ENCODE results near the gene KMT2B.

KMT2B gene, protein sequence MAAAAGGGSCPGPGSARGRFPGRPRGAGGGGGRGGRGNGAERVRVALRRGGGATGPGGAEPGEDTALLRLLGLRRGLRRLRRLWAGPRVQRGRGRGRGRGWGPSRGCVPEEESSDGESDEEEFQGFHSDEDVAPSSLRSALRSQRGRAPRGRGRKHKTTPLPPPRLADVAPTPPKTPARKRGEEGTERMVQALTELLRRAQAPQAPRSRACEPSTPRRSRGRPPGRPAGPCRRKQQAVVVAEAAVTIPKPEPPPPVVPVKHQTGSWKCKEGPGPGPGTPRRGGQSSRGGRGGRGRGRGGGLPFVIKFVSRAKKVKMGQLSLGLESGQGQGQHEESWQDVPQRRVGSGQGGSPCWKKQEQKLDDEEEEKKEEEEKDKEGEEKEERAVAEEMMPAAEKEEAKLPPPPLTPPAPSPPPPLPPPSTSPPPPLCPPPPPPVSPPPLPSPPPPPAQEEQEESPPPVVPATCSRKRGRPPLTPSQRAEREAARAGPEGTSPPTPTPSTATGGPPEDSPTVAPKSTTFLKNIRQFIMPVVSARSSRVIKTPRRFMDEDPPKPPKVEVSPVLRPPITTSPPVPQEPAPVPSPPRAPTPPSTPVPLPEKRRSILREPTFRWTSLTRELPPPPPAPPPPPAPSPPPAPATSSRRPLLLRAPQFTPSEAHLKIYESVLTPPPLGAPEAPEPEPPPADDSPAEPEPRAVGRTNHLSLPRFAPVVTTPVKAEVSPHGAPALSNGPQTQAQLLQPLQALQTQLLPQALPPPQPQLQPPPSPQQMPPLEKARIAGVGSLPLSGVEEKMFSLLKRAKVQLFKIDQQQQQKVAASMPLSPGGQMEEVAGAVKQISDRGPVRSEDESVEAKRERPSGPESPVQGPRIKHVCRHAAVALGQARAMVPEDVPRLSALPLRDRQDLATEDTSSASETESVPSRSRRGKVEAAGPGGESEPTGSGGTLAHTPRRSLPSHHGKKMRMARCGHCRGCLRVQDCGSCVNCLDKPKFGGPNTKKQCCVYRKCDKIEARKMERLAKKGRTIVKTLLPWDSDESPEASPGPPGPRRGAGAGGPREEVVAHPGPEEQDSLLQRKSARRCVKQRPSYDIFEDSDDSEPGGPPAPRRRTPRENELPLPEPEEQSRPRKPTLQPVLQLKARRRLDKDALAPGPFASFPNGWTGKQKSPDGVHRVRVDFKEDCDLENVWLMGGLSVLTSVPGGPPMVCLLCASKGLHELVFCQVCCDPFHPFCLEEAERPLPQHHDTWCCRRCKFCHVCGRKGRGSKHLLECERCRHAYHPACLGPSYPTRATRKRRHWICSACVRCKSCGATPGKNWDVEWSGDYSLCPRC (N-terminal part only)

DNA sequence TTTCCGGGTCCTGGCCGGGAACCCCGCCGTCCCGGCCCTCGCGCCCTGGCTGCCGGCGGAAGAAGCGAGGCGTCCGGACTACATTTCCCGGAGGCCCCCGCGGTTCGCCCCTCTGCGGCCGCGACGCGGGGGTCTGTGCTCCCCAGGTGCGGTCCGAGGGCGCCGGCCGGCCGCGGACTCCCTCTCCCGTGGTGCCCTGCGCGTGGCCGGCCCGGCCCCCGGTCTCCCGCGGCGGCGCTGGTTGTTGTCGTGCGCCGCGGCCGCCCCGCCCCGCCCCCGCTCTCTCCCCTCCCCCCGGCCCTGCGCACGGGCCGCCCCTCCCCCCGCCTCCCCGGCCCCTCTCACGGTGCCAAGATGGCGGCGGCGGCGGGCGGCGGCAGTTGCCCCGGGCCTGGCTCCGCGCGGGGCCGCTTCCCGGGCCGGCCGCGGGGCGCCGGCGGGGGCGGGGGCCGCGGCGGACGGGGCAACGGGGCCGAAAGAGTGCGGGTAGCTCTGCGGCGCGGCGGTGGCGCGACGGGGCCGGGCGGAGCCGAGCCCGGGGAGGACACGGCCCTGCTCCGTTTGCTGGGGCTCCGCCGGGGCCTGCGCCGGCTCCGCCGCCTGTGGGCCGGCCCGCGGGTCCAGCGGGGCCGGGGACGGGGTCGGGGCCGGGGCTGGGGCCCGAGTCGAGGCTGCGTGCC is at the start of gene KMT2B:
TSS of gene KMT2B (plus strand) at position 339 of the 680 bp plus-strand sequence. CDS start at position 355, 16 bp downstream.
- DNase-seq (ENCODE audit: low read depth), result peak; percentile 97
- H3K4me3 ChIP-seq (ENCODE audit: low read length), result peak within 1 kb of the TSS; percentile 86
- TF ChIP-seq, protein P1, sequence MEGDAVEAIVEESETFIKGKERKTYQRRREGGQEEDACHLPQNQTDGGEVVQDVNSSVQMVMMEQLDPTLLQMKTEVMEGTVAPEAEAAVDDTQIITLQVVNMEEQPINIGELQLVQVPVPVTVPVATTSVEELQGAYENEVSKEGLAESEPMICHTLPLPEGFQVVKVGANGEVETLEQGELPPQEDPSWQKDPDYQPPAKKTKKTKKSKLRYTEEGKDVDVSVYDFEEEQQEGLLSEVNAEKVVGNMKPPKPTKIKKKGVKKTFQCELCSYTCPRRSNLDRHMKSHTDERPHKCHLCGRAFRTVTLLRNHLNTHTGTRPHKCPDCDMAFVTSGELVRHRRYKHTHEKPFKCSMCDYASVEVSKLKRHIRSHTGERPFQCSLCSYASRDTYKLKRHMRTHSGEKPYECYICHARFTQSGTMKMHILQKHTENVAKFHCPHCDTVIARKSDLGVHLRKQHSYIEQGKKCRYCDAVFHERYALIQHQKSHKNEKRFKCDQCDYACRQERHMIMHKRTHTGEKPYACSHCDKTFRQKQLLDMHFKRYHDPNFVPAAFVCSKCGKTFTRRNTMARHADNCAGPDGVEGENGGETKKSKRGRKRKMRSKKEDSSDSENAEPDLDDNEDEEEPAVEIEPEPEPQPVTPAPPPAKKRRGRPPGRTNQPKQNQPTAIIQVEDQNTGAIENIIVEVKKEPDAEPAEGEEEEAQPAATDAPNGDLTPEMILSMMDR (IDR thresholded peaks at IDR 0.05; ENCODE audit: insufficient read depth, low read depth, low read length, missing control alignments), result no peak

DNA sequence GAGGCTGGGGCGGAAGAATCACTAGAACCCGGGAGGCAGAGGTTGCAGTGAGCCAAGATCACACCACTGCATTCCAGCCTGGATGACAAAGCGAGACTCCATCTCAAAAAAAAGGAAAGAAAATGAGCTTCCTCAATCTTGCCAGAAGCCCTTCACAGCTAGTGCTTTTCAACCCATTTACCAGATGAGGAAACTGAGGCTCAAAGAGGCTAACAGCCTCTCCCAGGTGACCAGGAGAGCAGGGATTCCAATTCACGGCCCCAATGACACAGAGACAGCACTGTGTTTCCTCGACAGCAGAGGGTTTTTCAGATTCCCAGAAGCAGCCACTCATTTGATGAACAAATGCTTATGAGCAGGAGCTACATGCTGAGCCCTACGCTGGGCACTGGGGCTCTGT is 48.2 kb upstream of the KMT2B start:
- TF ChIP-seq, protein P1 (IDR thresholded peaks at IDR 0.05; ENCODE audit: insufficient read depth, low read depth, low read length, missing control alignments), result no peak
- no peak for DNase-seq (ENCODE audit: low read depth)
- no peak overlapping the region for H3K4me3 ChIP-seq (ENCODE audit: low read length)

DNA sequence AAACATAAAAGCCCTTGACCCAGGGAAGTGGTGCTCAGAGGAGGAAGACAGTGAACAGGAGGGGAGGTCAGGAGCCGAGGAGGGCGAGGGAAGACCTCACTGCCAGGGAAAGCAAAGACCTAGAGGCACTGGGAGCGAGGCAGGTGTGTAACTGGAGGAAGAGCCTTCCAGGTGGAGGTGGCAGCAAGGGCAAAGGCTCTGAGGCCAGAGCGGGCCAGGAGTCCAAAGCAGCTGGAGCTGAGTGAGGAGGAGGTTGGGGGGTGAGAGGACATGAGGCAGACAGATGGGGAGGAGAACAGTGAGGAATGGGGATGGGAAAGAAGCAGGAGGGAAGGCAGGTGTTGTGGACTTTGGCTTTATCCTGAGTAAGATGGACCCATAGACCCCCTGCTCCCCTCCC is 47.8 kb upstream of the KMT2B start:
- no peak for DNase-seq (ENCODE audit: low read depth)
- TF ChIP-seq, protein P1 (IDR thresholded peaks at IDR 0.05; ENCODE audit: insufficient read depth, low read depth, low read length, missing control alignments), result no peak
- no peak overlapping the region for H3K4me3 ChIP-seq (ENCODE audit: low read length)

DNA sequence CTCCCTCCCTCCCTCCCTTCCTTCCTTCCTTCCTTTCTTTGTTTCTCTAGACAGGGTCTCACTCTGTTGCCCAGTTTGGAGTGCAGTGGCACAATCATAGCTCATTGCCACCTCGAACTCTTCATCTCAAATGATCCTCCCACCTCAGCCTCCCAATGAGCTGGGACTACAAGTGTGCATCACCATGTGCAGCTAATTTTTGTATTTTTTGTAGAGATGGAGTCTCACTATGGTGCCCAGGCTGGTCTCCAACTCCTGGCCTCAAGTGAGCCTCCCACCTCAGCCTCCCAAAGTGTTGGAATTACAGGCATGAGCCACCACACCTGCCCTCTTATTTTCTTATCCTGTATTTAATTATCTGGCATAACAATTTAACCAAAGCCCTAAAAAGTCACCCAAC is 47.1 kb upstream of the KMT2B start:
- TF ChIP-seq, protein P1 (IDR thresholded peaks at IDR 0.05; ENCODE audit: insufficient read depth, low read depth, low read length, missing control alignments), result no peak
- no peak overlapping the region for H3K4me3 ChIP-seq (ENCODE audit: low read length)
- no peak for DNase-seq (ENCODE audit: low read depth)

DNA sequence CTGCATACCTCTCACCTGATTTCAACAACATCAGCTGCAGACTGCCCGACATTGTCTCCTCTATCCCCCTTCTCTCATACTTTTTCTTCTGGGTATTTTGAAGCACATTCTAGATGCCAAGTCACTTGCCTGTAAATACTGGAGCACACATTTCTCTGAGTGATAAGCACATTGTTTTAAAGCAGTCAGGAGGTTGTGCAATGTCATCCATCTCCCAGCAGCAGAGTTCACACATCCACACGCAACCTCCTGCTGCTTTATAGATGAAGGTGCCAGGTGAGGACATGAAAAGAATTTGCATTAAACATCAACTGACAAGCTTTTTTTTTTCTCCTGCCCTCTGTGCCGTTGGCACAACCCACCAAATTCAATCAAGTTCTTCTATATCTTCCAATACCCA is 46.0 kb upstream of the KMT2B start:
- TF ChIP-seq, protein P1 (IDR thresholded peaks at IDR 0.05; ENCODE audit: insufficient read depth, low read depth, low read length, missing control alignments), result no peak
- peak; percentile 14 for DNase-seq (ENCODE audit: low read depth)

More for the DNA sequence above, 46.0 kb upstream of the KMT2B start:
- no peak overlapping the region for H3K4me3 ChIP-seq (ENCODE audit: low read length)

Data from epithelial cell of esophagus (primary cell).